Endothelial cell of umbilical vein (primary cell): ENCODE results near the gene ELP4. TPM values are rescaled to one million over a fixed set of nuclear protein-coding genes. Genes with fewer than 3 reads are reported as not detected.

Experiments
- BruUV-seq: library from RNA; stranded (reverse); fragments of 400-500 nt; replicated peaks from 2 replicates; lab custom pipeline; 2021; lab: Mats Ljungman, UMichigan
- CTCF ChIA-PET: fragments of 300-600, 350-600 bp; sonication (Branson Sonifier 250); formaldehyde crosslinking; loops from one replicate; lab custom pipeline; 2021; ENCODE audit warnings: antibody characterized with exemption, inconsistent platforms; lab: Charles Lee
- POLR2A ChIA-PET: fragments of 300-600, 350-600 bp; sonication (Branson Sonifier 250); formaldehyde crosslinking; loops from one replicate; lab custom pipeline; 2021; ENCODE audit warnings: antibody characterized with exemption, inconsistent platforms; lab: Charles Lee
- DNase-seq: peaks from one replicate; pipeline ENCODE4 v3.0.0-alpha.2; 2011; ENCODE audit warnings: low read depth, low spot score
- FAIRE-seq: peaks from 2 replicates; lab custom pipeline; 2011; peaks lifted over from hg19 to GRCh38; lab: Jason Lieb, UNC
- H2AFZ ChIP-seq: 2 replicates; pipeline ENCODE4 v1.6.0; 2012; ENCODE audit warnings: low read depth, low read length, control low read depth, inconsistent platforms
- H3K27ac ChIP-seq: 2 replicates; pipeline ENCODE4 v1.5.1; 2011; ENCODE audit warnings: low read depth, mild to moderate bottlenecking, control low read depth, low read length, moderate library complexity; ENCODE audit not compliant: insufficient read depth
- H3K27me3 ChIP-seq, 2 experiments: 2 replicates each; pipeline versions ENCODE4 v1.6.0 to v1.6.1; 2011; ENCODE audit warnings: low read length in 2 of 2, mixed read lengths in 1 of 2; ENCODE audit not compliant: control insufficient read depth in 2 of 2, insufficient read depth in 2 of 2
- H3K36me3 ChIP-seq, 2 experiments: 2 replicates in 1 of 2; 3 replicates in 1 of 2; pipeline ENCODE4 v1.5.1; 2011; ENCODE audit warnings: low read length in 2 of 2, mild to moderate bottlenecking in 1 of 2, moderate library complexity in 1 of 2; ENCODE audit not compliant: control insufficient read depth in 2 of 2, insufficient read depth in 2 of 2; ENCODE audit errors: extremely low read depth in 1 of 2
- H3K4me1 ChIP-seq: 3 replicates; pipeline ENCODE4 v1.5.1; 2011; ENCODE audit warnings: mild to moderate bottlenecking, low read length; ENCODE audit not compliant: control insufficient read depth, insufficient read depth; ENCODE audit errors: extremely low read depth
- H3K4me2 ChIP-seq: 2 replicates; pipeline ENCODE4 v1.6.1; 2011; ENCODE audit warnings: low read length, control low read depth, mixed read lengths; ENCODE audit not compliant: insufficient read depth
- H3K4me3 ChIP-seq, 3 experiments: fragments of 200-600 bp in 1 of 3; sonication (generic), shearing (Covaris generic) in 1 of 3; replicated peaks in 1 of 3; 2 replicates each; pipeline ENCODE4 v1.5.1; 2011 to 2016; ENCODE audit warnings: control low read depth in 3 of 3, low read length in 3 of 3, mild to moderate bottlenecking in 2 of 3, inconsistent platforms in 1 of 3, low read depth in 1 of 3, moderate library complexity in 1 of 3; ENCODE audit not compliant: insufficient read depth in 1 of 3
- H3K79me2 ChIP-seq: 2 replicates; pipeline ENCODE4 v1.6.0; 2012; ENCODE audit warnings: low read length, inconsistent platforms; ENCODE audit not compliant: control insufficient read depth, insufficient read depth
- H3K9ac ChIP-seq: replicated peaks from 2 replicates; pipeline ENCODE3; 2011; ENCODE audit warnings: low read length, control low read depth; ENCODE audit not compliant: insufficient read depth; ENCODE audit errors: extremely low read depth
- H3K9me1 ChIP-seq: replicated peaks from 3 replicates; pipeline ENCODE4 v1.6.0; 2011; ENCODE audit warnings: mild to moderate bottlenecking, low read length; ENCODE audit not compliant: control insufficient read depth, insufficient read depth; ENCODE audit errors: extremely low read depth
- H3K9me3 ChIP-seq: replicated peaks from 2 replicates; pipeline ENCODE4 v1.5.1; 2012; ENCODE audit warnings: low read length, inconsistent platforms; ENCODE audit not compliant: control insufficient read depth, insufficient read depth
- H4K20me1 ChIP-seq: replicated peaks from 2 replicates; pipeline ENCODE3; 2011; ENCODE audit warnings: mild to moderate bottlenecking, low read length; ENCODE audit not compliant: control insufficient read depth, insufficient read depth; ENCODE audit errors: extremely low read depth
- EZH2 ChIP-seq: IDR thresholded peaks from 2 replicates; pipeline ENCODE4 v1.6.1; 2012; ENCODE audit warnings: borderline replicate concordance, low read depth, mild to moderate bottlenecking, moderate library complexity, low read length, inconsistent platforms; ENCODE audit not compliant: severe bottlenecking
- FOS ChIP-seq: IDR thresholded peaks from 2 replicates; pipeline ENCODE4 v1.6.1; 2011; ENCODE audit warnings: mild to moderate bottlenecking, low read length, moderate library complexity, borderline replicate concordance; ENCODE audit not compliant: insufficient read depth
- GATA2 ChIP-seq: IDR thresholded peaks from 2 replicates; pipeline ENCODE4 v1.7.0; 2011; ENCODE audit warnings: low read depth, mild to moderate bottlenecking, moderate library complexity, mixed read lengths, low read length; ENCODE audit not compliant: insufficient read length, insufficient read depth
- JUN ChIP-seq: IDR thresholded peaks from 2 replicates; pipeline ENCODE4 v1.6.1; 2011; ENCODE audit warnings: borderline replicate concordance, low read depth; ENCODE audit not compliant: insufficient read length, insufficient read depth
- MYC ChIP-seq: IDR thresholded peaks from one replicate; pipeline ENCODE4 v1.6.1; 2011; ENCODE audit warnings: mild to moderate bottlenecking, low read depth, low read length
- POLR2A ChIP-seq: IDR thresholded peaks from 2 replicates; pipeline ENCODE4 v1.6.1; 2012; ENCODE audit warnings: low read depth, mild to moderate bottlenecking, control low read depth, low read length
- POLR2AphosphoS5 ChIP-seq: IDR thresholded peaks from 2 replicates; pipeline ENCODE4 v1.6.1; 2012; ENCODE audit warnings: low read depth, mild to moderate bottlenecking, control low read depth, low read length, moderate library complexity; ENCODE audit not compliant: insufficient read depth
- dilution Hi-C: fragments of 300-500 bp; cut with MboI; formaldehyde crosslinking; loops from one replicate; pipeline ENCODE4 v1.15.0; 2019; ENCODE audit warnings: low sequenced_read_pairs; ENCODE audit not compliant: extremely low pct_ligation_motif_present
- intact Hi-C: fragments of 100-400 bp; cut with micrococcal nuclease; formaldehyde crosslinking; loops from one replicate; pipeline ENCODE4 v1.10.0; 2022
- polyA plus RNA-seq, 4 experiments: library from polyadenylated mRNA; depleted of rRNA in 3 of 4; stranded (reverse) in 3 of 4; unstranded in 1 of 4; fragments of >200 nt; gene quantifications; 2 replicates each; pipeline versions ENCODE4 v1.2.1 to v1.2.3, GENCODE V29; 2011 to 2012; ENCODE audit warnings: missing spikeins in 1 of 4
- total RNA-seq: library from RNA; stranded (reverse); gene quantifications from 2 replicates; pipeline ENCODE4 v1.2.3, GENCODE V29; 2021
- TF ChIP-seq, protein P1 (sequence below), 2 donors: IDR thresholded peaks; 1 replicate in 1 of 2; 2 replicates in 1 of 2; pipeline ENCODE4 v1.5.1; 2011; ENCODE audit warnings: low read length in 2 of 2, mild to moderate bottlenecking in 2 of 2, moderate library complexity in 2 of 2, control low read depth in 1 of 2, inconsistent platforms in 1 of 2, low read depth in 1 of 2; ENCODE audit not compliant: insufficient read depth in 1 of 2; ENCODE audit errors: extremely low read depth in 1 of 2
- TF ChIP-seq, protein P2 (sequence below): IDR thresholded peaks from 2 replicates; pipeline ENCODE4 v1.6.1; 2011; ENCODE audit not compliant: insufficient read depth, insufficient read length

The ELP4 gene
- total and polyA plus RNA-seq, 2 donors (not counting 3 experiments of a cell fraction or from before 2014, with no cell fraction given), result 11.6 to 16.3 TPM

DNA sequence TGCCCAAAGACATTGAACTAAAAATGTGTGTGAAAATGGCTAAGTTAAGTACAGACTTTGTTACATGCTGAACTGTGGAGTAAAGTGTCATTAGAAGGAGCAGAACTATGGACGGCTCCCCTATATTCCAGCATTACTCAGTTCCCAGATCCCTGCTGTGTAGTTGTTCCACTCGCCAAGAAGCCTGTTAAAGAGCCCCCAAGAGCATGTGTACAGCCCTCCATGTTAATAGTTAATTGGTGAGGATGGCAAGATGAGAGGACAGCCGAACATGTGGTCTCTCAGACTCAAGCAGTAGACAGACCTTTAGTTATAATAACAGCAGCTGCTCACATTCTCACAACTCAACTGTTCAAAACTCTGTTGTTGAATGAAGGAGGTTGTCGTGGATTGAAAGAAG, 127.4 kb downstream of the ELP4 start:
- Histone ChIP-seq H3K4me1 (no peaks in the 10 kb centered on the region), H3K27ac (no peak overlapping the region), H3K9ac (no peak overlapping the region), H3K4me2 (no peak overlapping the region), H3K36me3 (no peaks in the 10 kb centered on the region), H3K79me2 (no peaks in the 10 kb centered on the region), H2AFZ (no peak overlapping the region), H3K4me3 (no peak overlapping the region), H3K27me3 (no peaks in the 10 kb centered on the region), H3K9me3 (no peaks in the 10 kb centered on the region), H3K9me1 (no peaks in the 10 kb centered on the region), H4K20me1 (no peaks in the 10 kb centered on the region)
- BruUV-seq, result no TSS peak
- POLR2A ChIA-PET, result no interaction called here
- FAIRE-seq (no peak), DNase-seq (no peak)
- intact Hi-C loops (no loop called here), dilution Hi-C loops (no loop called here)
- TF ChIP-seq FOS (no peak), MYC (no peak), GATA2 (no peak)
- CTCF ChIA-PET, result no interaction called here

DNA sequence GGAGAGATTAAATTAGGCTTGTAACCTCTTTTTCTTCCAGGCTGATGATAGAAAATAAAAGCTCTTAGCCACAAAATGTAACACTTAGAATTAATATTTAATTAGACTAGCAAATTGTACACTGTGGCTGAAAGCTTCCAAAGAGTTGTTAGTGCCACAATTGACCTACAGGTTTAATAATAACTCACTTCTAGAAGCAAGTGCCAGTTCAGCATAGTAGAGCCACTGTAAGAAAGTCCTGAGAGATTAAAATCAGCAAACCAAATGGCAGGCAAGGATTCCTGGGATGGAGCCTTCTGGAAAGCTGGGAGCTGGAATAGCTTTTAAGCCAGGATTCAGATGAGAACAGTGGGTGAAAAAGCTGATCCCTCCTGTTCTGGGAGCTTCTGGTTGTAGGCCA, 131.0 kb downstream of the ELP4 start:
- dilution Hi-C loops, result no loop called here
- H3K9me1 ChIP-seq, result no peaks in the 10 kb centered on the region
- intact Hi-C loops, result loop anchor here (1.0 to 10.0 kb wide), 5 partner anchors 148 to 536 kb away; no protein-coding TSS in a partner anchor
- FAIRE-seq (no peak), DNase-seq (no peak)
- H3K9ac ChIP-seq, result no peak overlapping the region
- no peaks in the 10 kb centered on the region for H4K20me1 ChIP-seq
- H3K9me3 ChIP-seq, result no peaks in the 10 kb centered on the region
- TF ChIP-seq, protein P1, sequence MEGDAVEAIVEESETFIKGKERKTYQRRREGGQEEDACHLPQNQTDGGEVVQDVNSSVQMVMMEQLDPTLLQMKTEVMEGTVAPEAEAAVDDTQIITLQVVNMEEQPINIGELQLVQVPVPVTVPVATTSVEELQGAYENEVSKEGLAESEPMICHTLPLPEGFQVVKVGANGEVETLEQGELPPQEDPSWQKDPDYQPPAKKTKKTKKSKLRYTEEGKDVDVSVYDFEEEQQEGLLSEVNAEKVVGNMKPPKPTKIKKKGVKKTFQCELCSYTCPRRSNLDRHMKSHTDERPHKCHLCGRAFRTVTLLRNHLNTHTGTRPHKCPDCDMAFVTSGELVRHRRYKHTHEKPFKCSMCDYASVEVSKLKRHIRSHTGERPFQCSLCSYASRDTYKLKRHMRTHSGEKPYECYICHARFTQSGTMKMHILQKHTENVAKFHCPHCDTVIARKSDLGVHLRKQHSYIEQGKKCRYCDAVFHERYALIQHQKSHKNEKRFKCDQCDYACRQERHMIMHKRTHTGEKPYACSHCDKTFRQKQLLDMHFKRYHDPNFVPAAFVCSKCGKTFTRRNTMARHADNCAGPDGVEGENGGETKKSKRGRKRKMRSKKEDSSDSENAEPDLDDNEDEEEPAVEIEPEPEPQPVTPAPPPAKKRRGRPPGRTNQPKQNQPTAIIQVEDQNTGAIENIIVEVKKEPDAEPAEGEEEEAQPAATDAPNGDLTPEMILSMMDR (IDR thresholded peaks at IDR 0.05; ENCODE audit: extremely low read depth in 1 of 2, insufficient read depth in 1 of 2, low read depth in 1 of 2, low read length in 2 of 2), result no peak
- TF ChIP-seq MYC (no peak), GATA2 (no peak), POLR2A (no peak), FOS (no peak), JUN (no peak), POLR2AphosphoS5 (no peak), EZH2 (no peak)
- TF ChIP-seq, protein P2, sequence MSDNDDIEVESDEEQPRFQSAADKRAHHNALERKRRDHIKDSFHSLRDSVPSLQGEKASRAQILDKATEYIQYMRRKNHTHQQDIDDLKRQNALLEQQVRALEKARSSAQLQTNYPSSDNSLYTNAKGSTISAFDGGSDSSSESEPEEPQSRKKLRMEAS, result no peak
- POLR2A ChIA-PET, result no interaction called here
- H3K27me3 ChIP-seq, result no peaks in the 10 kb centered on the region
- CTCF ChIA-PET, result interaction anchor here (0.7 to 5.3 kb wide), 35 partner anchors 9 to 540 kb away, joined by 3 to 52 read pairs (median 7); no protein-coding TSS in a partner anchor
- no peak overlapping the region for H2AFZ ChIP-seq
- peaks cover 2% of the 10 kb centered on the region for H3K4me1 ChIP-seq
- H3K36me3 ChIP-seq, result no peaks in the 10 kb centered on the region
- H3K4me2 ChIP-seq, result no peak overlapping the region
- no peak overlapping the region for H3K4me3 ChIP-seq
- BruUV-seq, result no TSS peak
- no peaks in the 10 kb centered on the region for H3K79me2 ChIP-seq
- no peak overlapping the region for H3K27ac ChIP-seq
